K562 (cell line): ENCODE data around the gene ARSA.

Experiments
- FOXK2 ChIP-seq, 2 experiments: fragments of 450-650 bp; IDR thresholded peaks in 1 of 2; conservative IDR thresholded peaks in 1 of 2; 2 replicates each; pipeline ENCODE4 v1.6.1; 2016; ENCODE audit warnings: low read depth in 2 of 2, mild to moderate bottlenecking in 1 of 2
- ZKSCAN1 ChIP-seq: fragments of 150-350 bp; IDR thresholded peaks from 2 replicates; pipeline ENCODE4 v1.6.1; 2016; ENCODE audit warnings: low read depth, low read length

DNA sequence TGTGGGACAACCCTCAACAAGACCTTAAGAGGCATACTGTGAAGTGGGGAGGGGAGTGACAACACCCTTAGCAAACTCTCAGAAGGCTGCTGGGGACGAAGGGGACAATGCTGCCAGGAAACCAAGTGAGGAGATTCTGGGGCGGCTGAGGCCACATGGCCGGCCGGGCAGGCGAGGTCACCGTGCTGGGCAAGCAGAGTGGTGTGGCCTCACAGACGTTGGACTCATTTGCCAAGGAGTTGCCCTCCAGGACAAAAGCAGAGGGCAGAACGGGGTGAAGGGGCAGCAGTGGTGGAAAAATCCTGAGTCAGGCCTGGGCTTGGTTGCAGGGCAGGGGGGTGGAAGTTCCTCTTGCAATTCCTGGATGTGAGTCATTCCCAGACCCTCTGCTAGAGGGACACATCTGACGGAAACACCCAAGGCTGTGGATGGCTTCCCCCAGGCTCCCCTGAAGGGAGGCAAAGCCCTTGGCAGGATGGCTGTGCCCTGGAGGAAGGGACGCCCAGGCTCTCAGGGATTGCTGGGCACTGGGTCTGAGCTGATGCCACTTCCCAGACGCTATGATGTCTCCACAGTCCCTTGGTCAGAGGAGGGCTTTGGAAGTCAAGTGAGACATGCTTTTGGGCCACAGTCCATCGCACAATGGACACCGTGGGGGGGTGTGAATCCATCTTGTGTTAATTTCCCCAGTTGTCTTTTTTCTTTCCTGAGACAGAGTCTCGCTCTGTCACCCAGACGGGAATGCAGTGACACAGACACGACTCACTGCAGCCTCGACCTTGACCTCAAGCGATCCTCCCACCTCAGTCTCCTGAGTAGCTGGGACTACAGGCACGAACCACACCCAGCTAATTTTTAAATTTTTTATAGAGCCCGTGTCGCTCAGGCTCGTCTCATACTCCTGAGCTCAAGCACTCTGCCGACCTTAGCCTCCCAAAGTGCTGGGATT, 28.4 kb upstream of the ARSA start:
- no peak for TF ChIP-seq FOXK2 (conservative IDR thresholded peaks at IDR 0.05 in 1 of 2, IDR thresholded peaks at IDR 0.05 in 1 of 2; ENCODE audit: low read depth in 2 of 2)
- TF ChIP-seq ZKSCAN1: no peak
